ENCODE data around the gene CNTFR.

Gene CNTFR

GRCh38 chr9:34507556-34507955, 82.0 kb downstream of the CNTFR start:
- DNase-seq (ENCODE audit: low spot score) = no peak

GRCh38 chr9:34506623-34507022, 82.9 kb downstream of the CNTFR start:
- DNase-seq (ENCODE audit: low spot score) = no peak

- DNase-seq (ENCODE audit: low spot score) = no peak
Observed at GRCh38 chr9:34505370-34506120, 84.0 kb downstream of the CNTFR start.

- DNase-seq (ENCODE audit: low spot score) = no peak
Observed at GRCh38 chr9:34503406-34503805, 86.1 kb downstream of the CNTFR start.

- DNase-seq (ENCODE audit: low spot score) = no peak
Observed at GRCh38 chr9:34502891-34503290, 86.6 kb downstream of the CNTFR start.

- no peak for DNase-seq (ENCODE audit: low spot score)
Observed at GRCh38 chr9:34502471-34502870, 87.1 kb downstream of the CNTFR start.

- no peak for DNase-seq (ENCODE audit: low spot score)
Observed at GRCh38 chr9:34501889-34502425, 87.6 kb downstream of the CNTFR start.

All from NAMALWA (cell line).